ENCODE results near the gene COQ10A. TPM values are rescaled to one million over a fixed set of nuclear protein-coding genes. Genes with fewer than 3 reads are reported as not detected.

The COQ10A gene
- total and polyA plus RNA-seq, 2 of the 13 experiments (the other 11 are each of a cell fraction or from before 2014, with no cell fraction given) = 21.0 to 37.3 TPM

GRCh38 chr12:56266693-56267442 is at the start of gene COQ10A (continued):
- TF ChIP-seq ZNF142 (CRISPR knock-in tag; IDR thresholded peaks at IDR 0.05) (peak; percentile 47; the same call in 1 of the 2 replicates), PLRG1 (conservative IDR thresholded peaks at IDR 0.05) (no peak), ZNF329 (CRISPR knock-in tag; IDR thresholded peaks at IDR 0.05; ENCODE audit: low read depth) (no peak), FIP1L1 (IDR thresholded peaks at IDR 0.05; ENCODE audit: borderline replicate concordance, insufficient read depth, low read depth, low read length) (no peak), CCAR2 (optimal IDR thresholded peaks at IDR 0.05; ENCODE audit: low read depth, low read length) (no peak), RERE (CRISPR knock-in tag; IDR thresholded peaks at IDR 0.05; ENCODE audit: low read depth) (no peak), ATF1 (CRISPR knock-in tag; IDR thresholded peaks at IDR 0.05) (no peak), ERF (CRISPR knock-in tag; IDR thresholded peaks at IDR 0.05) (peak; percentile 85), ZNF33B (CRISPR knock-in tag; IDR thresholded peaks at IDR 0.05) (peak; percentile 88; the same call in 1 of the 2 replicates), MTA3 (CRISPR knock-in tag; IDR thresholded peaks at IDR 0.05) (no peak), MYNN (CRISPR knock-in tag; IDR thresholded peaks at IDR 0.05; ENCODE audit: low read depth) (no peak), ZNF781 (CRISPR knock-in tag; IDR thresholded peaks at IDR 0.05; ENCODE audit: borderline replicate concordance, not compliant biosample characterization) (no peak), BRF2 (CRISPR knock-in tag; IDR thresholded peaks at IDR 0.05) (0 out of 2 replicates have a peak, but pooled peaks have one; percentile 64), RARG (CRISPR knock-in tag; IDR thresholded peaks at IDR 0.05; ENCODE audit: low read depth) (no peak), ZNF160 (CRISPR knock-in tag; IDR thresholded peaks at IDR 0.05) (no peak; the same call in 1 of the 2 replicates), MLLT10 (CRISPR knock-in tag; IDR thresholded peaks at IDR 0.05) (no peak)

Data from HepG2 (cell line).